ENCODE data around the gene SULT4A1.

SULT4A1 gene

DNA sequence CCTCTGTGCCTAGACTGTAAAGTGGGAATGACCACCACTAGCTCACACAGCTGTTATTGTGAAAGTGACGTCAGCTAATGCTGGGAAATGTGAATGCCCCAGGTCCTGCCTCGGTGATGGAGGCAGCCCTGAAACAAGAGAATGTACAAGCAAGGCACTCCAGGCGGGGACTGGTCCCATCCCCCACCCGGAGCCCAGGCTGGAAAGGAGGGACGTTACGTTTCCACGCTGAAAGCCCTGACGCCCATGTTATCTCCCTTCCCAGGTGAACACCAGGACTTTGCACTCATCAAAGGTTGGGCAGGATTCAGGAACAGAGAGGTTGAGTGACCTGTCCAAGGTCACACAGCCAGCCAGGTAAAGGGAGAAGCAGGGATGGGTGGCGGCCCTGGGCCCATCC lies 784 bp downstream of the SULT4A1 start:
- no peak for DNase-seq (ENCODE audit: low read depth in 2 of 2)

DNA sequence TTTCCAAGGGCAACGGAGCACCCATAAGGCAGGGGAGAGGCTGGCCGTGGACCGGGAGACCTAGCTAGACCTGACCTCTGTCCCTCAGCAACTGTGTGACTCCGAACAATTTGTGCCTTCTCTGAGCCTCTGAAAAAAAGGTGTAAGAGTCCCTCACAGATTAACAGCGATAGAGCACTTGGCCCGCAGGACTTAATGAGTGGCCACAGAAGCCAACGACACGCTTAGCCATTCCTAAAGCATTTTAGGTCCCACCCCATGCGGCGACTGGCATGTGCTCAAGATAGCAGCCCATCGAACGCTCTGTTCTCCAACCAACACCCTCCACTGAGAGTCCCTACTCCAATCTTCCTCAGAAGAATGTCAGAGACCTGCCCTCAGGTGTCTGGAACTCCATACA lies 1.5 kb downstream of the SULT4A1 start:
- DNase-seq (ENCODE audit: low read depth in 2 of 2): no peak

DNA sequence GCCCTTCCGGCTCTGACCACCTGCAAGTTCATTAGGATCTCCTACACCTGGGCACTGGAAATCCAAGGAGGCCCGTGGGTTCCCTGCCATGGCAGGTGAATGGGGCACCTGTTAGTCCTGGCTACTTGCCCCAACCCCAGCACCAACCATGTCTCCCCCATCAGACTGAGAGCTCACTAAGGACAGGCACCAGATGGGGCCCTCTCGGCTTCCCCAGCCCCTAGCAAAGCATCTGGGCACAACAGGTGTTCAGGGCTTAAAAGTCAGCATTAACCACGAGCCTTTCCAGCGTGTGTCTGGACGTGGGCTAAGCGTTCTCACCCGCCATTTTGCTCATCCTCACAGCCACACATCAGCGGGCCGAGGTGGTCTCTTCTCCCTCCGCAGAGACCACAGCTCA lies 2.2 kb downstream of the SULT4A1 start:
- no peak for DNase-seq (ENCODE audit: low read depth in 2 of 2)

GRCh38 chr22:43859621-43860020 lies 2.7 kb downstream of the SULT4A1 start:
- no peak for DNase-seq (ENCODE audit: low read depth in 2 of 2)

DNA sequence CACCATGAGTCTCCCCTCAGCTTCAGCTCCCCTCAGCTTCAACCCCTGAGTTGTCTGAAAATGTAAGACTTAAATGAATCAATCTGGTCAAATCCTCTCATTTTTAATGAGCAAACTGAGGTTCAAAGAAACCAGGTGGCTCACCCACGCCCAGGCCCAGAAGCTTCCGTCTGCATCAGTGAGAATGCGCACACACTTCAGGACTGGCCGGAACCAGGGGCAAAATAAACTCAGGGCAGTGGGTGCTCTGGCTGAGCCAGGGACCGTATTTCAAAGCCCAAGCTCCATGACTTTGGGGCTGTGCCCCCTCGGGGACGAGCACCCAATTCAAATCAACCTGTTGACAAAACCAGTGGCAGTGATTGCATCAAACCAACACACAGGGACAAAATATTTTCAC lies 3.1 kb downstream of the SULT4A1 start:
- DNase-seq (ENCODE audit: low read depth in 2 of 2): no peak

DNA sequence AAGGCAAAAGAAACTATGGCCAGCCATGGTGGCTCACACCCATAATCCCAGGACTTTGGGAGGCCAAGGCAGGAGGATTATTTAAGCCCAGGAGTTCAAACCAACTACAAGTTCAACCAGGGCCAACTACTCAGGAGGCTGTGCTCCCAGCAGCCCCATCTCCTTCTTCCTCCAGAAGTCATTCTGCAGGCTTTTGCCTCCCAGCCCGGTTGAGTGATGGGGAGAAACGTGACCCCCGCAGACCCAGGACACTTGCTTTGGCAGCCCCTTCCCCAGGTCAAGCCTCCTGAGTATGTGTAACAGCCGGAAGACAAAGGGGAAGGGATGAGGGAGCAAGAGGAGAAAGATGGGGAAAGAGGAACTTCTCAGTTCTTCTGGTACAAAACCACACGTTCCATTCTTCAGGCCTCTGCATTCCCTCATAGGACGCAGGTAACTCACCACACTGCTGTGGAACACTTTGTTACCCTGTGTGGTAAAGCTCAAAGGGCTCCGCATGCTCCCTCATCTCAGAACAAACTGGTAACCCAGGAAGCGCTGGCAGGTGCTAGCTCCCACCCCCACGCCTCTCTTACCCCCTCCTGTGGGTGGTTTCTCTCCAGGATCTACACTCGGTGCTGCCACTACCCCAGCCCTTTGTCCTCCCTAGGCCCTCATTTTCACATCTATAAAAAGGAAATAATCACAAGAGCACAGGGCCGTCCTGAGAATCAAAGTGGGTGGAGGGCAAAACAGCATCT lies 4.0 kb downstream of the SULT4A1 start:
- no peak for DNase-seq (ENCODE audit: low read depth in 2 of 2)

DNA sequence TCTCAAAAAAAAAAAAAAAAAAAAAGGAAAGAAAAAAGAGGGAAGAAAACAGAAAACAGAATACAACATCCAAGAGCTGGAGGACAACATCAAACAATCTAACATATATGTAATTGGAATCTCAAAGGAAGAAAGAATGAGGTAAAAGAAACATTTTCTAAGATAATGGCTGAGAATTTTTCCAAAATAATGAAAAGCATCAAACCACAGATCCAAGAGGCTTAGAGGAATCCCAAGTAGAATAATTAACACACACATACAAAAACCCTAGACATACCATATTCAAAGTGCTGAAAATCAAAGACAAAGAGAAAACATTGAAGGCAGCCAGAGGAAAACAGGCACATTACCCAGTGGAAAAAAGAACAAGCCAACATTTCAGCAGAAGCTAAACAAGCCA lies 4.9 kb downstream of the SULT4A1 start:
- no peak for DNase-seq (ENCODE audit: low read depth in 2 of 2)

DNA sequence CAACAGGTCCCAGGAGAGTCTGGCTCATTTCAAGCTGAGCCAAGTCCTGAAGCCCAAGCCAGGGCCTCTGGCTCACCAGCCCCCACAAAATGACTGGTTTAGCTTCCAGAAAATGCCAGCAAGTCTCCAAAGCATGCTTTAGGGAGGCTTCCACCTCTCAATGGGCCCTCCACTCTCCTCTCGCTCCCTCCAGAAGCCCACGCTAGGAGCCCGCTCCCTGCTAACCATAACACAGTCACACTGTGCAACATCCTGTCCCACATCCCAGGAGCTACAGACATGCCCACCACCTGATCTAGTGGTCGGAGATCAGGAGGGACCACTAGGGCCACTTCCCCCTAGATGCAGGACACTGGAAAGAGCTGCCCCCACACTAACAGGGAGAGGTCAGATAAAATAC lies 6.9 kb downstream of the SULT4A1 start:
- DNase-seq (ENCODE audit: low read depth in 2 of 2): no peak

GRCh38 chr22:43854786-43855271 lies 7.5 kb downstream of the SULT4A1 start:
- DNase-seq (ENCODE audit: low read depth in 2 of 2): no peak

DNA sequence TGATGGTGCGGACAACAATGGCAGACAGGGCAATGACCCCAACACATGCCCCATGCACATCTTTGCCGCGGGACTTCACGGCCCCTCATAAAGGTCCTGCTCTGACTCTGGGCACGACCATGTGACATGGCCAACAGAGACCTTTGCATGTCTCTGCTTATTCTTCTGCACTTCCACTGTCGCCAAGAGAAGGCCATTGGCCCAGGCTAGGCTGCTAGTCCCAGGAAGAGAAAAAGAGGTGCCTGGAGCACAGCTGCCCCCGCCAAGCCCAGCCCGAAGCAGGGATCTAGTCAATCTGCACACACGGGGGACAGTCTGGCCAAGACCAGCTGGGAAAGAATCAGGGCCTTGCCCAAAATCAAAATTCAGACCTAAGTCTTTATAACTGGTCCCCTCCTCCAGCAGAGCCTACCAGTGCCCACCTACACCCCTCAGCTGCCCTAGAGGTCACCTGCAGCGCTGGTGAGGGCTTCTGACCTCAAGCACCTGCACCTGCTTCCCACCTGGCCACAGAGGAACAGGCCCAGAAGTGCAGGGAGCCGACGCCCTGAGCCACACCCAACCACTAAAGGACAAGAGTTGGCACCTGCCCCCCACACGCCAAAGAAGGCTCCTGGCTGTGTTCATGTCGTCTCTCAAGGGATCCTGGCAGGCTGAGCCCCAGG lies 8.1 kb downstream of the SULT4A1 start:
- DNase-seq (ENCODE audit: low read depth in 2 of 2): no peak

GRCh38 chr22:43853328-43853931 lies 8.9 kb downstream of the SULT4A1 start:
- no peak for DNase-seq (ENCODE audit: low read depth in 2 of 2)

GRCh38 chr22:43852573-43853327 lies 9.6 kb downstream of the SULT4A1 start:
- no peak for DNase-seq (ENCODE audit: low read depth in 2 of 2)

DNA sequence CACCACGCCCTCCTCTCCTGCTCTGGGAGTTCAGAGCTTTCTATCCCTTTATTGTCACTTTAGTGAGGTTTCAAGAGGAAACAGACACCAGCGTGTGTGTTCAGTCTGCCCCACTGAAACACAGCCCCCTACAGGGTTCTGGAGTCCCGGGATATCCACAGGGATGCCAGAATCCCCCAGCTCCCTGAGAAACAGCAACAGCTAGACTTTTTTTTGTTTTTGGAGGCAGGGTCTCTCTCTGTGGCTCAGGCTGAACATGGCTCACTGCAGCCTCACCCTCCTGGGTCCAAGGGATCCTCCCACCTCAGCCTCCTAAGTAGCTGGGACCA lies 10.4 kb downstream of the SULT4A1 start:
- no peak for DNase-seq (ENCODE audit: low read depth in 2 of 2)

DNA sequence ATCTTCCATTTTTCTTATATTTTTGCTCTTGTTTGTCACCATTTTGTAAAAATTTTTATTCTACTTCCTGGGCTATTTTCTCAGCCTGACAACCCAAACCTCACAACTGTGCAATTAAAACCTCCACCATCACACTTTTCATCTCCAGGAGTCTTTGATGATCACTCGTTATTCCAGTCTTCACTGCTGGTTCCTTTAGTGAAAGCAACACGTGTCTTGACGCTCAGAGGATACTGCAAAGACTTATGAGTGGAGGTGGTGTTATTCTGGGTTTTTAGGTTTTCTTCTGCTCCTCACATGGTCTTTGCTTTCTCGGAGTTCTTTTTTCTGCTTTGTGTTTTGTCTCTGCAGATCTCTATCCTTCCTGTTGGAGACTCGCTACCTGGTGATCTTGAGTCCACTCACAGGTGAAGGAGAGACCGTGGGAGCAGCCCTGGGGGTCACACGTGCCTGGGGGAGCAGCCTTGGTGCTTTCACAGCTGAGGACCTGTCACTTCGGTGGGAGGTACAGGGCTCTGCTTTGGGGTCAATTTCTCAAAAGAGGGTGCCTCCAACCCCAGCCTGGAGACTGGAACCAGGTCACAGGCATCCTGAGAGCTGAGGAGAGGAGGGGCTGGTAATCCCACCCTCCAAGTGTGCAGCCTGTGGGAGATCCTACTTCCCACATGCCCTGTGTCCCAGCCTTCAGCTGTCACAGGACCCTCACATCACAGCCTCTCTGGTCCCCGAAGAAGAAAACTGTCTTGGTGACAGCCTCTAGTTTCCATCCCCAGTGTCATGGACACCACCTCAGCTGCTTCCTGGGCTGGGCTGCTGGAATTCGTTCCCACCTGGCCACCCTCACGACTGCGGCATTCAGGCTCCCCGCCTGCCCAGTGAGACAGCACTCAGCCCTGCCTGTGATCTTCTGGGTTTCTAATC lies 11.0 kb downstream of the SULT4A1 start:
- no peak for DNase-seq (ENCODE audit: low read depth in 2 of 2)

DNA sequence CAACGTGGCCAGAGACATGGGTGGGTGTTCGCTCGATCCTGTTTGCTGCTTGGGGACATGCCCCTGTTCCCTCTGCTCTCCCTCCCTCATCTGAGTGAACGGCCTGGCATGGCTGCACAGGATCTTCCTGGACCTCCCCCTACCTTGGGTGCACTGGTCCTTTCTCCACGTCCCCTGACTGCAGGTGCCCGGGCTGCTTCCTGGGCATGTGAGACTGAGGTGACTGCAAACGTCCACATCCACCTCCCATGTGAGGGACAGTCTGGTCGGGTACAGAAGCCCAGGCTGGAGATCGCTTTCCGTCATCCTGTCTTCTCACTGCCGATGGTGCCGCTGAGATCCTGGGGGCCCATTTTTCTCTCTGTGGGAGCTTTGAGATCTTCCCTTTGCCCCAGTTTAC lies 11.8 kb downstream of the SULT4A1 start:
- DNase-seq (ENCODE audit: low read depth in 2 of 2): no peak

DNA sequence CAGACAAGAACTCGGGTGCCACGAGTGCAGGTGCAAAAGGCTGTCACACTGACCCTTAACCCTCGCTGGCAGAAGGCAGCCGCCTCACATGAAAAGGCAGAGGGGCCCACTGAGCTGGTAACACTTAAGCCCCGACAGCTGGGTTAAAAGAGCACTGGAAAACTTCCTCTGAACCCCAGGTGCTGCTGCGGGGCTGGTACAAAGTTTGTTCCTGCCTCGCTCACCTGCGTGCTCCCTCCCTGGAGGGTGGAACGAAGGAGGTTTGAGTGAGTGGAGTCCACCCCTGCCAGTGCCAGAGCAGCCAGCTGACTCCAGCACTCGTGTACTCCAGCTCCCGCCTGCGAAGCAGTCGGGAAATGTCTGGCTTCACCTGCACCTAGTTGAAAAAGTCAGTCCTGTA lies 12.6 kb downstream of the SULT4A1 start:
- no peak for DNase-seq (ENCODE audit: low read depth in 2 of 2)

GRCh38 chr22:43848366-43849171 lies 13.7 kb downstream of the SULT4A1 start:
- no peak for DNase-seq (ENCODE audit: low read depth in 2 of 2)

DNA sequence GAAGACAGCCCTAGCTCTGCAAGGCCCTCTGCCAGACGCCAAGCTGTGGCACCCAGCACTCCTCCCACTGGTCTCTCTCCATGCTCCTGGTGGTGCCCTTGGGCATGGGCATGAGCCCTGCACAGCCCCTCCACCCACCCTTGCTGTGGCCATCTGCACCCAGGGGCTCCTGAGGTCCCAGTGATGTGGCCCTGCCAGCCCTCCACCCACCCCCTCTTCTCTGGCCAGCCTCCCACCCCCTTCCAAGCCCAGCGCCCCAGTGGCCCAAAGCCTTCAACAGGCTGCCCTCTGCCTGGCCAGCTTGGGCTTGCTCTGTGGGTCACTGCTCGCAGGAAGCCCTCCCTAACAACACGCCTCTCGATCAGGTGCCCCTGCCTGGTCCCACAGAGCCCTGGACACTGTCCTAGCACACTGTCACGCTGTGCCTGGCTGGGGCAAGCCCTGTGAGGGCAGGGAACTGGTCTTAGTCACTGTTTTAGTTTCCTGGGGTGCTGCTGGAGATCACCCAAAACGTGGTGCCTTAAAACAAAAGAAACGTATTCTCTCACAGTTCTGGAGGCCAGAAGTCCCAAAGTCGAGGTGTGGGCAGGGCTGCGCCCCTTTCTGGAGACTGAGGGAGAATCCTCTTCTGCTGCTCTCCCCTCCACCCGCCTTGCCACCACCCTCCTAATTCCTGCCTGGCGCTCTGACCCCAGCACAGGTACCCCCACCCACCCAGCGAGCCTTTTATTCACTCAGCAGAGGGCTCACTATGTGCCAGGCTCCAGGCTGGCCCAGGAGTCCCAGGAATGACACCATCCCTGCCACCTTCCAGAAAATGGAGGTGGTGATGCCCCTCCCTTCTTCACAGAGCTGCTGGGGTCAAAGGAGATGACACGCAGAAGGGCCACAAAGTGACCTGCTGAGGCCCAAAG lies 14.7 kb downstream of the SULT4A1 start:
- DNase-seq (ENCODE audit: low read depth in 2 of 2): no peak

- no peak for DNase-seq (ENCODE audit: low read depth in 2 of 2)
These were observed 15.3 kb downstream of the SULT4A1 start for GRCh38 chr22:43846966-43847365.
